ENCODE data around the gene USE1. TPM values are rescaled to one million over a fixed set of nuclear protein-coding genes. Genes with fewer than 3 reads are reported as not detected.

Gene USE1
- total RNA-seq, 1 experiment from 2014 or later: 26.2 TPM

DNA sequence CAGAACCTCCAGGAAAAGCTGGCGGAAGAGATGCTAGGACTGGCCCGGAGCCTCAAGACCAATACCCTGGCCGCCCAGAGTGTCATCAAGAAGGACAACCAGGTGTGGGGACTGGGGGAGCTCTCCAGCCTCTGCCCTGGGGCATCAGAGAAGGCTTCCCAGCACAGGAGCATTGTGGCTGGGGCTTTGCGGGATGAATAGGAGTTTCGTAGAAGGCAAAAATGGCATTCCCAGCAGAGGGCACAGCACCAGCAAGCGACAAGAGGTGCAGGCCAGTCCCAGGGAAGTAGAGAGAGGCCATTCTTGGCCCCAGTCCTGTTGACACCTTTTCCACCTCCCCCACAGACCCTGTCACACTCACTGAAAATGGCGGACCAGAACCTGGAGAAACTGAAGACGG is 4.1 kb downstream of the USE1 start:
- ATAC-seq: no peak
- in situ Hi-C loops (cut with HindIII; ENCODE audit: low pct_unique_long_range_greater_than_20kb, low sequenced_read_pairs): no loop called here
- Histone ChIP-seq H3K9me3 (ENCODE audit: control insufficient read depth, insufficient read depth, low read depth, low read length) (no peaks in the 10 kb centered on the region), H3K4me1 (ENCODE audit: control insufficient read depth, insufficient read depth, low read length) (0 out of 2 replicates have a peak, but pooled peaks cover 5% of the 10 kb centered on the region), H3K27ac (ENCODE audit: low read length) (no peak overlapping the region), H3K4me3 (ENCODE audit: low read depth in 2 of 2, low read length in 2 of 2) (no peak overlapping the region), H3K36me3 (ENCODE audit: control insufficient read depth, insufficient read depth, low read length) (no peaks in the 10 kb centered on the region; the same call in 1 of the 2 replicates), H3K27me3 (ENCODE audit: control insufficient read depth, insufficient read depth, low read length) (no peaks in the 10 kb centered on the region)
- ChIA-PET CTCF (no interaction called here), POLR2A (no interaction called here)
- intact Hi-C loops (cut with micrococcal nuclease; ENCODE audit: unreplicated experiment): no loop called here
- no TSS peak for BruUV-seq (replicated peaks)
- TF ChIP-seq TCF7L2 (IDR thresholded peaks at IDR 0.05; ENCODE audit: low read depth, low read length) (no peak), SIN3A (IDR thresholded peaks at IDR 0.05; ENCODE audit: borderline replicate concordance, insufficient read depth, low read depth, low read length) (no peak), POLR2AphosphoS5 (IDR thresholded peaks at IDR 0.05; ENCODE audit: low read depth, low read length) (no peak)
- TF ChIP-seq, protein P1, sequence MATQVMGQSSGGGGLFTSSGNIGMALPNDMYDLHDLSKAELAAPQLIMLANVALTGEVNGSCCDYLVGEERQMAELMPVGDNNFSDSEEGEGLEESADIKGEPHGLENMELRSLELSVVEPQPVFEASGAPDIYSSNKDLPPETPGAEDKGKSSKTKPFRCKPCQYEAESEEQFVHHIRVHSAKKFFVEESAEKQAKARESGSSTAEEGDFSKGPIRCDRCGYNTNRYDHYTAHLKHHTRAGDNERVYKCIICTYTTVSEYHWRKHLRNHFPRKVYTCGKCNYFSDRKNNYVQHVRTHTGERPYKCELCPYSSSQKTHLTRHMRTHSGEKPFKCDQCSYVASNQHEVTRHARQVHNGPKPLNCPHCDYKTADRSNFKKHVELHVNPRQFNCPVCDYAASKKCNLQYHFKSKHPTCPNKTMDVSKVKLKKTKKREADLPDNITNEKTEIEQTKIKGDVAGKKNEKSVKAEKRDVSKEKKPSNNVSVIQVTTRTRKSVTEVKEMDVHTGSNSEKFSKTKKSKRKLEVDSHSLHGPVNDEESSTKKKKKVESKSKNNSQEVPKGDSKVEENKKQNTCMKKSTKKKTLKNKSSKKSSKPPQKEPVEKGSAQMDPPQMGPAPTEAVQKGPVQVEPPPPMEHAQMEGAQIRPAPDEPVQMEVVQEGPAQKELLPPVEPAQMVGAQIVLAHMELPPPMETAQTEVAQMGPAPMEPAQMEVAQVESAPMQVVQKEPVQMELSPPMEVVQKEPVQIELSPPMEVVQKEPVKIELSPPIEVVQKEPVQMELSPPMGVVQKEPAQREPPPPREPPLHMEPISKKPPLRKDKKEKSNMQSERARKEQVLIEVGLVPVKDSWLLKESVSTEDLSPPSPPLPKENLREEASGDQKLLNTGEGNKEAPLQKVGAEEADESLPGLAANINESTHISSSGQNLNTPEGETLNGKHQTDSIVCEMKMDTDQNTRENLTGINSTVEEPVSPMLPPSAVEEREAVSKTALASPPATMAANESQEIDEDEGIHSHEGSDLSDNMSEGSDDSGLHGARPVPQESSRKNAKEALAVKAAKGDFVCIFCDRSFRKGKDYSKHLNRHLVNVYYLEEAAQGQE (IDR thresholded peaks at IDR 0.05; ENCODE audit: insufficient read depth in 1 of 2, low read depth in 2 of 2, low read length in 1 of 2): no peak
- TF ChIP-seq, protein P2, sequence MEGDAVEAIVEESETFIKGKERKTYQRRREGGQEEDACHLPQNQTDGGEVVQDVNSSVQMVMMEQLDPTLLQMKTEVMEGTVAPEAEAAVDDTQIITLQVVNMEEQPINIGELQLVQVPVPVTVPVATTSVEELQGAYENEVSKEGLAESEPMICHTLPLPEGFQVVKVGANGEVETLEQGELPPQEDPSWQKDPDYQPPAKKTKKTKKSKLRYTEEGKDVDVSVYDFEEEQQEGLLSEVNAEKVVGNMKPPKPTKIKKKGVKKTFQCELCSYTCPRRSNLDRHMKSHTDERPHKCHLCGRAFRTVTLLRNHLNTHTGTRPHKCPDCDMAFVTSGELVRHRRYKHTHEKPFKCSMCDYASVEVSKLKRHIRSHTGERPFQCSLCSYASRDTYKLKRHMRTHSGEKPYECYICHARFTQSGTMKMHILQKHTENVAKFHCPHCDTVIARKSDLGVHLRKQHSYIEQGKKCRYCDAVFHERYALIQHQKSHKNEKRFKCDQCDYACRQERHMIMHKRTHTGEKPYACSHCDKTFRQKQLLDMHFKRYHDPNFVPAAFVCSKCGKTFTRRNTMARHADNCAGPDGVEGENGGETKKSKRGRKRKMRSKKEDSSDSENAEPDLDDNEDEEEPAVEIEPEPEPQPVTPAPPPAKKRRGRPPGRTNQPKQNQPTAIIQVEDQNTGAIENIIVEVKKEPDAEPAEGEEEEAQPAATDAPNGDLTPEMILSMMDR (IDR thresholded peaks at IDR 0.05): no peak
- DNase-seq (ENCODE audit: low read depth, low spot score): no peak

DNA sequence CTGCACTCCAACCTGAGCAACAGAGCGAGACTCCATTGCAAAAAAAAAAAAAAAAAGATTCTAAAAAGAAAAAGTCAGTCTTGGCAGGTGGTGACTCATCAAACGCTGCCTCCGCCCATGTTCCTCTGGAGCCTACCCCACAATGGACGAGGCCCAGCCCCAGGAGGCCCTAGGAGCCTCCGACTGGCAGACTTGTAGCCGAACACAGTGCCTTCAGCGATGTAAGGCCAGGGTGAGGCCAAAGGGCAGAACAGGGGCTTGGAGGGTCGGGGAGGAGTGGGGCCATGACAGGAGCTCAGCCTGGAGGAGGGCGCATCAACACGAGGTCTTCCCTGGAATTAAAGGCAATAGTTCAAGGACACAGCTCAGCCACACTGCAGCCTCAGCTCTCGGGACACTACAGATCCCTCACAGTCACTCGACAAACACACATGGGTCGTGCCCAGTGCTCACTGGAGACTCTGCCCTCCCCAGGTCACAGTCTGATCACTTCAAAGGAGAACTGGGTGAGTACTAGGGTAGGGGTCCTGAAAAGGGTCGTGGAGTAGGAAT is 5.1 kb downstream of the USE1 start:
- Histone ChIP-seq H3K4me3 (ENCODE audit: low read depth in 2 of 2, low read length in 2 of 2) (no peak overlapping the region), H3K4me1 (ENCODE audit: control insufficient read depth, insufficient read depth, low read length) (no peaks in the 10 kb centered on the region), H3K36me3 (ENCODE audit: control insufficient read depth, insufficient read depth, low read length) (no peaks in the 10 kb centered on the region), H3K27me3 (ENCODE audit: control insufficient read depth, insufficient read depth, low read length) (no peaks in the 10 kb centered on the region), H3K27ac (ENCODE audit: low read length) (no peak overlapping the region), H3K9me3 (ENCODE audit: control insufficient read depth, insufficient read depth, low read depth, low read length) (no peaks in the 10 kb centered on the region)
- ATAC-seq (no peak), DNase-seq (ENCODE audit: low read depth, low spot score) (no peak)
- BruUV-seq (replicated peaks): no TSS peak
- in situ Hi-C loops (cut with HindIII; ENCODE audit: low pct_unique_long_range_greater_than_20kb, low sequenced_read_pairs) (no loop called here), intact Hi-C loops (cut with micrococcal nuclease; ENCODE audit: unreplicated experiment) (loop anchor here (10.0 kb wide), 1 partner anchor 65 kb away; the partner anchor contains the start of gene ANKLE1)
- POLR2A ChIA-PET: no interaction called here
- TF ChIP-seq, protein P1 (IDR thresholded peaks at IDR 0.05; ENCODE audit: insufficient read depth in 1 of 2, low read depth in 2 of 2, low read length in 1 of 2): no peak
- TF ChIP-seq POLR2AphosphoS5 (IDR thresholded peaks at IDR 0.05; ENCODE audit: low read depth, low read length): peak; percentile 21; the same call in 1 of the 2 replicates
- CTCF ChIA-PET: no interaction called here

Measured in Panc1 (cell line).